ENCODE results near the gene TGFBI. TPM values are rescaled to one million over a fixed set of nuclear protein-coding genes. Genes with fewer than 3 reads are reported as not detected.

The TGFBI gene
- total RNA-seq, 4 donors from 2014 or later = 117 to 338 (median 180) TPM

DNA sequence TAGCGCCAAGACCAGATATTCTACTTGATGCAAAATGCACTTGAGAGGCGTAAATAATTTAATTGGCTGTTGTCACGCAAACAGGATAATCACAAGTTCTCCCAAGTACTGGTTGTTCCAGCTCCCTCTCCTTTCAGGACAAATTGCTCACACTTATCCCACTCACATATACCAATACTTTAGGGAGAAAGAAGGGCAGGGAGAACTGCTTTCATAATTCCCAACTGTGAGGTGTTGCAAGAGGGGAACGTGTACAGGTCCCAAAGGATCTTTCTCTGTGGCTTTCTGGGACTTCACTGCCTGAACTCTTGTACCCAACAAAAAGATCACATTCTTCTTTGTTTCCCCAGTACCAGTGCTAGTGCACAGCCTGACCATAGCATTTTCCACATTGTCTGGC lies 21.5 kb upstream of the TGFBI start:
- DNase-seq (ENCODE audit: low spot score) = no peak
- ATAC-seq (ENCODE audit: low FRiP score) = no peak
- TF ChIP-seq, protein P1, sequence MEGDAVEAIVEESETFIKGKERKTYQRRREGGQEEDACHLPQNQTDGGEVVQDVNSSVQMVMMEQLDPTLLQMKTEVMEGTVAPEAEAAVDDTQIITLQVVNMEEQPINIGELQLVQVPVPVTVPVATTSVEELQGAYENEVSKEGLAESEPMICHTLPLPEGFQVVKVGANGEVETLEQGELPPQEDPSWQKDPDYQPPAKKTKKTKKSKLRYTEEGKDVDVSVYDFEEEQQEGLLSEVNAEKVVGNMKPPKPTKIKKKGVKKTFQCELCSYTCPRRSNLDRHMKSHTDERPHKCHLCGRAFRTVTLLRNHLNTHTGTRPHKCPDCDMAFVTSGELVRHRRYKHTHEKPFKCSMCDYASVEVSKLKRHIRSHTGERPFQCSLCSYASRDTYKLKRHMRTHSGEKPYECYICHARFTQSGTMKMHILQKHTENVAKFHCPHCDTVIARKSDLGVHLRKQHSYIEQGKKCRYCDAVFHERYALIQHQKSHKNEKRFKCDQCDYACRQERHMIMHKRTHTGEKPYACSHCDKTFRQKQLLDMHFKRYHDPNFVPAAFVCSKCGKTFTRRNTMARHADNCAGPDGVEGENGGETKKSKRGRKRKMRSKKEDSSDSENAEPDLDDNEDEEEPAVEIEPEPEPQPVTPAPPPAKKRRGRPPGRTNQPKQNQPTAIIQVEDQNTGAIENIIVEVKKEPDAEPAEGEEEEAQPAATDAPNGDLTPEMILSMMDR (IDR thresholded peaks at IDR 0.05) = no peak

DNA sequence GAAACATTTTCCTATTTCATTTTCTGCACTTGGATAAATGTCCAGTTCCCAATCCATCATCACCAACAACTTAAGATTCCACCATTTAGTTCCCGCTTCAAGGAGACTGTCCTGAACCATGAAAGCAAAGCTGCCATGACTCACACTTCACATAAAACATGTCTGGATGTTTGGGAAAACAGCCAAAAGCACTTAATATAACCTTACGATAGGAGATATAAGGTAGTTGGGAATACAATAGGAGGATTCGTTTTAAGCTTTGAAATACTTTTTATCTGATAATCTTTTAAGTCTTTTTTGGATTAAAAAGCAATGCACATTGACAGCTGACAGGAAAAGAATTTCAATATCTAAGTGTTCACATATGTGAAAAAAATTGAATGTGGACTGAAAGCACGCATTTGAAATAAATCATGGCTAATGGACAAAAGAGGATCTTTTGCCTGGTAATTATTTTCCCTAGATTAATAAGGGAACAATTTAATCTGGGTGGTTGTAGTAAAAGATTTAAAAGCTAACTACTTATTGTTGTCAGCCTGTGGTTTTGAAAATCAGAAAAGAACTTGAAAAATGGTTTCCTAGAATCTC lies 17.3 kb upstream of the TGFBI start:
- DNase-seq (ENCODE audit: low spot score) (no peak), ATAC-seq (ENCODE audit: low FRiP score) (peak; percentile 62)
- TF ChIP-seq, protein P1 (IDR thresholded peaks at IDR 0.05) = no peak

DNA sequence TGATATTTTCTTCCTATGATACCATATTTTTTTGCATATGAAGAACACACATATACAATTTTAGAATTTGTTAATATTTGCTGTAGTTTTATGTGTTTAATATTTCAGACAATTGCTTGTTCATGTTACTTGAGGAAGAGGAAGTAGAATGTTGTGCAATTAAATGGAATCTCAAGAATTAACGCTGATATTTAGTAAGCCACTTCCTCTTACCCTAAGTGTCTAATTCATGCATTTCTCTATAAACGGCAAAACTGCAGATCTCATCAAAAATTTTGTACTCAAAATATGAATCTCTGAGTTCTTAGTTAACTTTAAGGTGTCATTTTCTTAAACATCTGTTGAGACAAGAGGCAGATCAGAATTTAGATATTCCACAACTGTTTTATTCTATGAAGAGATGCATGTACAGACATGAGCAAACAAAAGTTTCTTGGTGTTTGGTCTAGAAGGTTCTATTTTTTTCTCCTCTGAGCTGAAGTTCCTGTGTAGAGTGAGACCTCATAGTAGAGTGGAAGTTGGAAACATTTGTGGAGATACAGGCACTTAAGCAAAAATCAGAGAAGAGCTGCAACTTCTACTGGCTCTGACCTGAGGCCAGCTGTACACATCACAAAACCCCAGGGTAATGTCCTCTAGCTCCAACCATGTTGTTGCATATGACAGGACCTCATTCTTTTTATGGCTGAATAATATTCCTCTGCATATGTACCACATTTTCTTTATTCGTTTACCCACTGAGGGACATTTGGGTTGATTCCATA lies 16.6 kb upstream of the TGFBI start:
- ATAC-seq (ENCODE audit: low FRiP score) (no peak), DNase-seq (ENCODE audit: low spot score) (no peak)
- TF ChIP-seq, protein P1 (IDR thresholded peaks at IDR 0.05) = no peak

DNA sequence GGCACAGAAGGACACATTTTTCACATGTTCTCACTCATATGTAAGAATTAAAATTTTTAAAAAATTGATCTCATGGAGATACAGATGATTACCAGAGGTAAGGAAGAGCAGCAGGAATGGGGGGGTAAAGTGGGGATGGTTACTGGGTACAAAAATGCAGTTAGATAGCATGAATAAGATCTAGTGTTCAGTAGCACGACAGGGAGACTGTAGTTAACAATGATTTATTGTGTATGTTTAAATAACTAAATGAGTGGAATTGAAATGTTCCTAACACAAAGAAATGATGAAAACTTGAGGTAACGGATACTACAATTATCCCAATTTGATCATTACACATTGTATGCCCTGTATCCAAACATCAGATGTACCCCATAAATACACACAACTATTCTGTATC lies 15.2 kb upstream of the TGFBI start:
- DNase-seq (ENCODE audit: low spot score) = no peak
- ATAC-seq (ENCODE audit: low FRiP score) = no peak

DNA sequence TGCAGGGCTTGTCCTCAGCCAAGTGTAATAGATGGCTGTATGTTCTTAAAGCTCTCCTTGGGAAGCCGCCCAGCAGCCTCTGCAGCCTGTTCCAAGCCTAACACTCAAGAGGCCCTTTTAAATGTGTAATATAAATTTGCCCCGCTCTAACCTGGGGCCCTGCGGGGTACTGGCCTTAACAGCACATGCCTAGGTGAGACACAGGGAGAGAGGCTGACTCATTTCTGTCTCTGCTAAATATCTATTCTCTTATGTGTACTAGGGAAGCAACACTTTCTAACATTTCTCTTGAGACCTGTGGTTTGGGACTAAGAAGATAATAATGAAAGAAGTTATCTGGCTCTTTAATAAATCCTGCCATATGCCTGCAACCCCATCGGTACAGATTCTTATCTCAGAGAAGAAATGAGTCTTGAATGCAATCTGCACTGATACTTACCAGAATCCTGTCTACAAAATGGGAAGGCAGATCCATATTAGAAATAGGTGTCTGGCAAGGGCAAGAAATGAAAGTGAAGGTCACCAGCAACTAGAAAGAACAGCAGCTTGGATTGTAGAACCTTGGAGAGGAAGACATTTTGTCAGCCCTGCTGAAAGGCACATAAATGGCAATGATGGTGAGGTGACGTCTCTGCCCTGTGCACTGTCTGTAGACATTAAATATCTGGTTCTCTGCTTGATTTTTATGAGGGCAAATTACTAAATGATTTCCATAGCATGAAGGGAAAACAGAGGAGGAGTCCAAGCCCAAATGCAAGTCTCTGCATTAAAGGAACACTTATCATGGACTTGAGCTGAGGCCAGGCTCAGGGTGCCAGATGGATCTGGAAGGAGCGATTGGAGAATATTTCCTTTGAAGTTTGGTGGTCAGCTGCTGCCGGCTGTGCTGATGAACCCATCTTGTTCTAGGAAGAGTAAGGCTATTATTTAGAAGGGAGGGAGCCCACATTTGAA lies 14.5 kb upstream of the TGFBI start:
- TF ChIP-seq, protein P1 (IDR thresholded peaks at IDR 0.05) = no peak
- ATAC-seq (ENCODE audit: low FRiP score) (no peak), DNase-seq (ENCODE audit: low spot score) (no peak)

More for the DNA sequence above, 15.2 kb upstream of the TGFBI start:
- TF ChIP-seq, protein P1 (IDR thresholded peaks at IDR 0.05) = no peak

DNA sequence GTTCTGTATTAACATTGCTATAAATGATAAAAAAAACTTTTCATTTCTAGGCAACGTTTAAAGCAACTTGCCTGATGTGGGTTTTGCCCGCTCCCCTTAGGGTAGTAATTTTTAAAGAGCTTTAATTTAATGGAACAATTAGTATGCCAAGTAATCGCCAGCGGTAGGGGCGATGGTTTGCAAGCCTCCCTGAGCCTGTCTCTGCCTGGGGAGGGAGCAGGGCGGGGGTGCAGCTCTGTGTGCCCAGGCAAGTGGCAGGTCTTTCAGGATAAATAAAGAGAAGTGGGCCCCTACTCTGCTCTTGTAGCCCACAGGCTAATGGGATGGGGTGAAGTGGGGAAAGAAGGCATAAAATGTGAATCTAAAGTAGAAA lies 13.8 kb upstream of the TGFBI start:
- DNase-seq (ENCODE audit: low spot score) (no peak), ATAC-seq (ENCODE audit: low FRiP score) (no peak)
- TF ChIP-seq, protein P1 (IDR thresholded peaks at IDR 0.05) = no peak

Data from omental fat pad (tissue), 4 donors.